Duodenal mucosa (tissue), 2 donors: ENCODE results near the gene FERMT1.

Experiments
- H3K27ac ChIP-seq: one replicate; pipeline ENCODE4 v1.7.0; 2013; ENCODE audit warnings: low read depth, low read length
- H3K27me3 ChIP-seq, 2 donors: one replicate each; pipeline ENCODE4 v1.7.0; 2013; ENCODE audit warnings: low read length in 2 of 2, control low read depth in 1 of 2; ENCODE audit not compliant: insufficient read depth in 2 of 2, control insufficient read depth in 1 of 2
- H3K36me3 ChIP-seq, 2 donors: one replicate each; pipeline ENCODE4 v1.7.0; 2013; ENCODE audit warnings: low read length in 2 of 2, control low read depth in 1 of 2; ENCODE audit not compliant: insufficient read depth in 2 of 2, control insufficient read depth in 1 of 2
- H3K4me1 ChIP-seq, 2 donors: one replicate each; pipeline ENCODE4 v1.7.0; 2013; ENCODE audit warnings: low read length in 2 of 2, control low read depth in 1 of 2; ENCODE audit not compliant: insufficient read depth in 2 of 2, control insufficient read depth in 1 of 2
- H3K4me3 ChIP-seq, 2 donors: one replicate each; pipeline ENCODE4 v1.7.0; 2013; ENCODE audit warnings: low read length in 2 of 2, low read depth in 1 of 2
- H3K9ac ChIP-seq, 2 donors: one replicate each; pipeline ENCODE4 v1.7.0; 2013; ENCODE audit warnings: low read length in 2 of 2, low read depth in 1 of 2
- H3K9me3 ChIP-seq, 2 donors: one replicate each; pipeline ENCODE4 v1.7.0; 2013; ENCODE audit warnings: low read length in 2 of 2, control low read depth in 1 of 2; ENCODE audit not compliant: control insufficient read depth in 1 of 2

Gene FERMT1

DNA sequence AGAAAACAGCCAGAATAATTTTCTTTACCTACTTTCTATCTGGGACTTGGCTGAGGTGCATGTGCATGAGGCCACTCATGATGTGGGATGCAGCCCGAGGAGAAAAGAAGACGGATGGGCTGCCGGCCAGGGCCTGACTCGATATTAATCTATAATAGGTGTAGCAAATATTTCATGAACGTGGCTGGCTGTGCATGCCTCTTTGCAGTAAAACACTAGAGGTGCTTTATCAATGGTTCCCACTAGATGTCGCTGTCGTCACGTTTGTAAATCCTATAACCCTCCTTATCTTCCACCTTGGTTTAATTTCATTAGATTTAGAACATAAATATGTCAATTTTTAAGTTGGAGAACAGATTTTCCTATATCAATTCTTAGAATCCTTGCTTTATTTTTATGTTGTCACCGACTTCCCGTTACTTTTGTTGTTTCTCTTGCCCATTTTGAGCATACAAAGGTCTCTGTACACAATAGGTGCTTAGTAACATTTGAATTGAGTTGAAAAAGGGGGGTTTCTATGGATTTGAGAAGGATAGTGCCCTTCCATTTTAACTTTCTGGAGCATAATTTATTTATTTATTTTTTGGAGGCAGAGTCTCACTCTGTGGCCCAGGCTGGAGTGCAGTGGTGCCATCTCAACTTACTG lies 19.6 kb upstream of the FERMT1 start:
- H3K4me3 ChIP-seq = no peak overlapping the region
- no peak overlapping the region for H3K27ac ChIP-seq
- no peaks in the 10 kb centered on the region for H3K36me3 ChIP-seq
- H3K27me3 ChIP-seq = no peaks in the 10 kb centered on the region
- no peaks in the 10 kb centered on the region for H3K4me1 ChIP-seq
- H3K9ac ChIP-seq = no peak overlapping the region
- peaks cover 0 to 2% of the 10 kb centered on the region in 2 donors for H3K9me3 ChIP-seq

DNA sequence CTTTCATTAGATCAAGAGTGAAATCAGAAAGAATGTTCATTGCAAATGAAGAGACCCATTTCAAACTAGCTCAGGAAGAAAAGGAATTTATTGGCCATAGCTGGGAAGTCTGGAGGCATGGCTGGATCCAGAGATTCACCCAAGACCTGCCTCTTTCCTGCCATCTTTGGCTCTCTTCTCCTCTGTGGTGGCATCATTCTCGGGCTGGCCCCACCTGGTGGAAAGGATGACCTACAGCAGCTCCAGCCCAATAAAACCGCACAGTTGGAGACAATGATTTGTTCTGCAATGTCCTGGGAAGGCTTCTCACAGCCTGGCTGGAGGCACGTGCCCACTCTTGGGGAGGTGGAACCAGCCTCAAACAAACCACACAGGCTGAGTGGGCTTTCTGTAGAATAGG lies 18.1 kb upstream of the FERMT1 start:
- Histone ChIP-seq H3K4me1 (no peaks in the 10 kb centered on the region), H3K9me3 (peaks cover 0 to 2% of the 10 kb centered on the region in 2 donors), H3K27me3 (no peaks in the 10 kb centered on the region), H3K36me3 (no peaks in the 10 kb centered on the region), H3K9ac (no peak overlapping the region), H3K27ac (no peak overlapping the region), H3K4me3 (no peak overlapping the region)

DNA sequence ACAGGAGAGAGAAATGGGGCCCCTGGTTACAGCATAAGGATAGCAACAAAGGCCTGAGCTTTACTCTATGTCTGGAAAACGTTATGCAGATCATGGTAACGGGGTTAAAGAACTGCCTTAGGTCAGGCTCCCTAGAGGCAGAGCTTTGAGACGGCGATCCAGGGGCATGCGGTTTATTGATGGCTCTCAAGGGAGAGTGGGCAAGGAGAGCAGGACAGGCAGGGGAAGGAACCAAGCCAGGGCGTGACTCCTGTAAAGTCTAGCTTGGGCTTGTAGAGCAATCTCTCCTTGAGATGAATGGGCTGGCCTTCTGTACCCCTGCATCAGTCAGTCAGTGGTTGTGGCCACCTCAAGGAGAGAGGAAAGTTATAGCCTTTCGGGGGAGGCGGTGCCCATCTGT lies 12.5 kb upstream of the FERMT1 start:
- no peaks in the 10 kb centered on the region for H3K27me3 ChIP-seq
- H3K27ac ChIP-seq = no peak overlapping the region
- H3K4me3 ChIP-seq = no peak overlapping the region
- H3K9me3 ChIP-seq = no peaks in the 10 kb centered on the region
- no peaks in the 10 kb centered on the region for H3K36me3 ChIP-seq
- H3K9ac ChIP-seq = no peak overlapping the region
- H3K4me1 ChIP-seq = peaks cover 0 to 3% of the 10 kb centered on the region in 2 donors

DNA sequence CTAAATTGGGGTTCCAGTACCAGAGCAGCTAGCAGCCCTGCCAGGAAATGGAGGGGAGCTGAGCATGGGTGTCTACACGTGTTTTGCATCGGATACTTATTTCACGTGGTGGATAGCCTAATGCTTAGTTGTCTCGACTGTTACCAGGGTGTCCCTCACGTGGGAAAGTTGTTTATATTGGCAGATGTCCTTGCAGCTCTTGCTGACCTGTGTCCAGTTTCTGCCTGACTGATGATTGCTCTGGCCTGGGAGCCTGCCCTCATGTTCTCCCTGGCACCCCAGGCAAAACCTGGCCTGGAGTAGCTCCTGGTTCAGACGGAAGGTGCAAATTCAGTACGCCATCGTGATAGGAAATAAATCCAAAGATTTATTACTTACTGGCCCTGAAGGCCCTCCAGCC lies 11.8 kb upstream of the FERMT1 start:
- no peaks in the 10 kb centered on the region for H3K36me3 ChIP-seq
- H3K9me3 ChIP-seq = no peaks in the 10 kb centered on the region
- peaks cover 0 to 3% of the 10 kb centered on the region in 2 donors for H3K4me1 ChIP-seq
- H3K9ac ChIP-seq = no peak overlapping the region
- no peak overlapping the region for H3K4me3 ChIP-seq
- H3K27ac ChIP-seq = no peak overlapping the region
- no peaks in the 10 kb centered on the region for H3K27me3 ChIP-seq

DNA sequence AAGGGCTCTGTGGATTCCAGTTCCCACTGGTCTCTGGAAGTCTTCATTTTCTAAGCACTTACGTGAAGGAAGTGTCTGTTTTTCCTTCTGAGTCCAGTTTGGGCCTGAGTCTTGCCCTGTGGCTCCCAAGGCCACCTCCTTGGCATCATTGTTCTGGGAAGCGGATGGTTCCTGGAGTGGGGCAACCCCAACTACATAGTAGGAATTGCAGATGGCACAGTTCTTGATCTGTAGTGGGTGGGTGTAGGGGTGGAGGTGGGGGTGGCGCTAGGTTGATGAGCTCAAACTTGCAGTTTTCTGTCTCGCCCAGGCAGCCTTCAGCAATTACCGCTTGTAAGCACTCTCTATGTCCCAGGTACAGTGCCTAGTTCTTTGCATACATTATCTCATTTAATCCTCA lies 7.2 kb upstream of the FERMT1 start:
- Histone ChIP-seq H3K4me3 (no peak overlapping the region), H3K36me3 (no peaks in the 10 kb centered on the region), H3K9ac (no peak overlapping the region), H3K4me1 (peaks cover 0 to 7% of the 10 kb centered on the region in 2 donors), H3K9me3 (no peaks in the 10 kb centered on the region), H3K27ac (no peak overlapping the region), H3K27me3 (no peaks in the 10 kb centered on the region)

DNA sequence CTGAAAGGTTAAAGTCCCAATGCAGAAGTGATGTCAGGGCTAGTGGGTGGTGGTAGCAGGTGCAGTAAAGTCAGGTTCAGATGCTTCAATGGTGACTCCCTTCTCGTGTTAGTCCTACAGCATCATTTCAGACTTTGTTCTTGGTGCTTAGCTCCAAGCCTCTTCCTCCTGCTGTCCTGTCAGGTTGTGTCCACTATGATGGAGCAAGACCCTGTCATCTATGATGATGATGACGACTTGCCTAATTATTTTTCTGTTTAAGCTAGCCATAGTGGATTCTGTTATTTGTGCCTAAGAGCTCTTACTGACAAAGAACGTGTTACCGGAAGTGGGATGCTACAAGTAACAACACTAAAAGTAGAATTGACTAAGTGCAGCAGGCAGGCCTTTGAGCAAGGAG lies 5.0 kb upstream of the FERMT1 start:
- Histone ChIP-seq H3K27ac (no peak overlapping the region), H3K4me1 (peaks cover 7 to 8% of the 10 kb centered on the region in 2 donors)

DNA sequence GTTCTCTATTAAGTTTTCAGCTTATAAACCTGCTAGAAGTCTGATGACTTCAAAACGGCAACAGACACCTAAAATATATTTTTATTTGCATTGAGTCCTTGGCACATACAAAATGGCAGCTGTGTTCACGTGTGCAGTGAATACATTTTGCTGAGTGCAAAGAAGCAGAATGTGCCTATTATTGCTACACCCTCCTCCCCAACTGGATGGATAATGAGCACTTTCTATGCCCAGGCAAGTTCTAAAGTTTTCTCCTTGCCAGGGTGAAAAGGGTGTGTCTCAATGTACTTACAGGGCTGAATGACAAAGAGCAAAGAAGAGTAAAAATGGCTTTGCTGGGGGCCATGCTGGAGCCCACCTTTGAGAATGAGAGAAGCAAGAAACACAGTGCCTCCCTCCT lies 4.0 kb upstream of the FERMT1 start:
- H3K27me3 ChIP-seq = no peaks in the 10 kb centered on the region
- peaks cover 7 to 8% of the 10 kb centered on the region in 2 donors for H3K4me1 ChIP-seq
- H3K36me3 ChIP-seq = no peaks in the 10 kb centered on the region
- H3K27ac ChIP-seq = no peak overlapping the region
- H3K9me3 ChIP-seq = no peaks in the 10 kb centered on the region
- H3K4me3 ChIP-seq = no peak overlapping the region
- H3K9ac ChIP-seq = no peak overlapping the region

More for the DNA sequence above, 5.0 kb upstream of the FERMT1 start:
- Histone ChIP-seq H3K9ac (no peak overlapping the region), H3K4me3 (no peak overlapping the region), H3K36me3 (no peaks in the 10 kb centered on the region), H3K9me3 (no peaks in the 10 kb centered on the region), H3K27me3 (no peaks in the 10 kb centered on the region)

DNA sequence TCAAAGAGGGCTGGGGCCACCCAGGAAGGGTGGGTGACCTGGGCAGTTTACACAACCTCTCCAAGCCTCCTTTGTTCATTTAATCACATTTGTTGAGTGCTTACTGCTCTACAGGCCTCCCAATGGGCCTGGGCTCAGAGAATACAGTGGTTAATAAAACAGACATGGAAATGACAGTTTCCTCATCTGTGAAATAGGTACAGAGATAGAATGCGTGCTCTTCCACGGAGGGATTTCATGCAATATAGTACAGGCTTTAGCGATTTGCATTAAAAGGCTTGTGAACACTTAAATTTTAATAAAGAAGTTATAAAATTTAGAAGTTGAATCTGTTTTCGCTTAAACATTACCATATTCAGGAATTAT lies 802 bp upstream of the FERMT1 start:
- Histone ChIP-seq H3K27me3 (peaks cover 0 to 3% of the 10 kb centered on the region in 2 donors), H3K4me3 (peak overlapping the region; percentile 78 to 88), H3K36me3 (peaks cover 0 to 4% of the 10 kb centered on the region in 2 donors), H3K27ac (peak overlapping the region; percentile 71), H3K4me1 (peaks cover 4 to 8% of the 10 kb centered on the region in 2 donors), H3K9ac (peak overlapping the region; percentile 50 to 69), H3K9me3 (no peaks in the 10 kb centered on the region)

DNA sequence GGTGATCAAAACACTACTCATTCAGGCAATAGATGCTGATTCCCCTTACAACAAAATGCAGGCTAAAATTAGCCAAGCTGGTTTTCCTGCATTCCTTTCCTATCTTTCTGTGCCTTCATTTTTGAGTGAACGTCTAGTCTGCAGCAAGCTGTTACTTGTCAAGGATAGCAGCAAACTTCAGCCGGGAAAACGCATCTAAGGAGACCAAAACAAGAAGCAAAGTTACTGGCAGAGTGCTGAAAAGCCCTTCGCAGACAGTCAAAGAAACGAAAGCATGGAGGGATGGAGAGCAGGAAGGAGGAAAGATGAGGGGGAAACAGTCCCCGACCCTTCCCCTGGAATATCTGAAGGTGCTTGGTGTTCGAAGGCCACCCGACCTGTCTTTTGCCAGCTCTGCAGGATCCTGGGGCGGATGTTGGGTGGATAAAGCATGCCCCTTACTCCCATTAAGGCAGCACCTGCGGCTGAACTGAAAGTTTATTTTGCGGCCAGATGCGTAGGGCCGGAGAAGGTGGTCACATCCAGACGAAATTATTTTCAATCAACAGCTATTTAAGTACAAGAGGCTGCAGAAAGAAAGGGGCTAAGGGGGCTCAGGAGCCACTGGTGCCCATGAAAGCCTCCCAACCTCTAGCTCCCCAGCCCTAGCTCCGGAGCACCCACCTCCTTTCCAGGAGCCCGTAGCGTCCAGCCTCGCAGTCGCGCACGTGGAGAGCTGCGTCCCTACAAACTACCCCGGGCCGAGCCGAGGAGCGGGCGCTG lies 538 bp downstream of the FERMT1 start:
- peak overlapping the region; percentile 71 for H3K27ac ChIP-seq
- peak overlapping the region; percentile 65 to 69 for H3K9ac ChIP-seq
- peaks cover 0 to 4% of the 10 kb centered on the region in 2 donors for H3K36me3 ChIP-seq
- peaks cover 4 to 8% of the 10 kb centered on the region in 2 donors for H3K4me1 ChIP-seq
- H3K4me3 ChIP-seq = peak overlapping the region; percentile 78 to 88
- H3K9me3 ChIP-seq = no peaks in the 10 kb centered on the region
- peaks cover 0 to 3% of the 10 kb centered on the region in 2 donors for H3K27me3 ChIP-seq

DNA sequence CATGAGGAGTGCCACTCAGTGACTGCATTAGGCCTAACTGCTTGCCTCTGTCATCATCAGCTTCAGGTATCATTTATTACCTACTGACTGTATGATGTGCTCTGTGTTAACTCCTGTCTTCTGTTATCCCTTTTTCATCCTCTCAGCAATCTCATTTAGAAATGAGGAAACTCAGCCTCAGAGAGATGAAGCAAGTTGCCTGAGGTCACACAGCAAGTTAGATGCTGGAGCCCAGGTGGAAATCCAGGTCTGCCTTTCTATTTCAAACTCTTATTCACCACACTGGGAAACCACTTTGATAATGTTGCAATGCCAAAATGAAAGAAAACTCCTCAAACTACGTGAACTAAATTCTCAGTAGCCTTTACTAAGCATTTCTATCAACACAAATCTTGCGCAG lies 1.3 kb downstream of the FERMT1 start:
- peaks cover 0 to 3% of the 10 kb centered on the region in 2 donors for H3K27me3 ChIP-seq
- H3K4me3 ChIP-seq = peak overlapping the region; percentile 78 to 88
- no peaks in the 10 kb centered on the region for H3K9me3 ChIP-seq
- peaks cover 0 to 4% of the 10 kb centered on the region in 2 donors for H3K36me3 ChIP-seq
- H3K9ac ChIP-seq = peak overlapping the region; percentile 34 to 69
- peaks cover 4 to 8% of the 10 kb centered on the region in 2 donors for H3K4me1 ChIP-seq
- no peak overlapping the region for H3K27ac ChIP-seq
